Measurements from ENCODE around the gene ABCA12. TPM values are rescaled to one million over a fixed set of nuclear protein-coding genes. Genes with fewer than 3 reads are reported as not detected.
"Not testable (repeated sequence)": the region's sequence is repeated elsewhere in the genome, so short reads cannot be mapped to it uniquely, and the experiment has no call there.

The ABCA12 gene, protein sequence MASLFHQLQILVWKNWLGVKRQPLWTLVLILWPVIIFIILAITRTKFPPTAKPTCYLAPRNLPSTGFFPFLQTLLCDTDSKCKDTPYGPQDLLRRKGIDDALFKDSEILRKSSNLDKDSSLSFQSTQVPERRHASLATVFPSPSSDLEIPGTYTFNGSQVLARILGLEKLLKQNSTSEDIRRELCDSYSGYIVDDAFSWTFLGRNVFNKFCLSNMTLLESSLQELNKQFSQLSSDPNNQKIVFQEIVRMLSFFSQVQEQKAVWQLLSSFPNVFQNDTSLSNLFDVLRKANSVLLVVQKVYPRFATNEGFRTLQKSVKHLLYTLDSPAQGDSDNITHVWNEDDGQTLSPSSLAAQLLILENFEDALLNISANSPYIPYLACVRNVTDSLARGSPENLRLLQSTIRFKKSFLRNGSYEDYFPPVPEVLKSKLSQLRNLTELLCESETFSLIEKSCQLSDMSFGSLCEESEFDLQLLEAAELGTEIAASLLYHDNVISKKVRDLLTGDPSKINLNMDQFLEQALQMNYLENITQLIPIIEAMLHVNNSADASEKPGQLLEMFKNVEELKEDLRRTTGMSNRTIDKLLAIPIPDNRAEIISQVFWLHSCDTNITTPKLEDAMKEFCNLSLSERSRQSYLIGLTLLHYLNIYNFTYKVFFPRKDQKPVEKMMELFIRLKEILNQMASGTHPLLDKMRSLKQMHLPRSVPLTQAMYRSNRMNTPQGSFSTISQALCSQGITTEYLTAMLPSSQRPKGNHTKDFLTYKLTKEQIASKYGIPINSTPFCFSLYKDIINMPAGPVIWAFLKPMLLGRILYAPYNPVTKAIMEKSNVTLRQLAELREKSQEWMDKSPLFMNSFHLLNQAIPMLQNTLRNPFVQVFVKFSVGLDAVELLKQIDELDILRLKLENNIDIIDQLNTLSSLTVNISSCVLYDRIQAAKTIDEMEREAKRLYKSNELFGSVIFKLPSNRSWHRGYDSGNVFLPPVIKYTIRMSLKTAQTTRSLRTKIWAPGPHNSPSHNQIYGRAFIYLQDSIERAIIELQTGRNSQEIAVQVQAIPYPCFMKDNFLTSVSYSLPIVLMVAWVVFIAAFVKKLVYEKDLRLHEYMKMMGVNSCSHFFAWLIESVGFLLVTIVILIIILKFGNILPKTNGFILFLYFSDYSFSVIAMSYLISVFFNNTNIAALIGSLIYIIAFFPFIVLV (N-terminal part only)
- total RNA-seq: not detected

DNA sequence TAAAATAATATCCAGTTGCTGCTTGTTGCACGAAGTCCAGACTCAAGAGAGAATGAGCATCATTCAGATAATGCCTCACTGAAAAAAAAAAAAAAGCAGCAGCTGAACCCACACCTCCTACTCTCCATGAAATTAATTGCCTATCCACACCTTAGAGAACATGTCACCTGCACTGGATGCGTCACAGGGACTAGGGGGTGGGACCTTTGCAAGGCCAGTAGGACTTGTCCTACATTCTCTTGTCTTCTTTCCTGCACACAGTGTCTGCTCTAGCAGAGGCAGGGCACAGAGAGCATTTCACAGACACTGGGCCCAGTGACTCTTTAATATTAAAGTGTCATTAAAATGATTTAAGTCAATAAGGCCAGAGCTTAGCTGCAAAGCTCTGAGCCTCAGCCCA lies at the start of gene ABCA12:
Gene ABCA12 (minus strand): TSS at position 148 of the 400 bp plus-strand sequence. CDS start 418 bp downstream, outside the sequence.
- peaks cover 24% of the 10 kb centered on the region for H3K27me3 Mint-ChIP-seq
- no peak within 1 kb of the TSS for H3K27ac Mint-ChIP-seq
- no peak within 1 kb of the TSS for H3K4me3 Mint-ChIP-seq
- H3K9me3 Mint-ChIP-seq: no peaks in the 10 kb centered on the region
- peaks cover 5% of the 10 kb centered on the region for H3K4me1 Mint-ChIP-seq
- no peak for DNase-seq
- no peaks in the 10 kb centered on the region for H3K36me3 Mint-ChIP-seq

DNA sequence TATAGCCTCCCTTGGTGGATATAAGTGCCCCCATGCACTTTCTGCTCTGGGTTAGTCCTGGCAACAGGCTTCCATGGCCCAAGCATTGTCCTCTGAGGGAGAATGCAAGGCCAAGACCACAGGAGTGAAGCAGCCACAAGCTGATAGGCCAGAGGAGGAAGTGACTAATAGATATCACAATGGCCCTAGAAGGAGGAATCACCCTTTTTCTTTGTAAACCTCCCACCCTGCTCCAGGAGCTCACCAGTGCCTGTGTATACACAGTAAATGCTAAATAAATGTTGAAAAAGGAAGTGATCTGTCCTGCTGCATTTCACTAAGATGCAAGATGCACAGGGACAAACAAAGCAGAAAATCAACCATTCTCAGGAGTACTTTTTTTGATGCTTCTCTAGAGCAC lies 49.7 kb upstream of the ABCA12 start:
- H3K36me3 Mint-ChIP-seq: no peaks in the 10 kb centered on the region
- no peaks in the 10 kb centered on the region for H3K4me1 Mint-ChIP-seq
- H3K27ac Mint-ChIP-seq: no peak overlapping the region
- no peak for DNase-seq
- peaks cover 20% of the 10 kb centered on the region for H3K27me3 Mint-ChIP-seq
- no peaks in the 10 kb centered on the region for H3K9me3 Mint-ChIP-seq
- no peak overlapping the region for H3K4me3 Mint-ChIP-seq

GRCh38 chr2:215186021-215186420 lies 47.6 kb upstream of the ABCA12 start:
- Mint-ChIP-seq H3K4me3 (no peak overlapping the region), H3K9me3 (no peaks in the 10 kb centered on the region), H3K36me3 (no peaks in the 10 kb centered on the region), H3K4me1 (no peaks in the 10 kb centered on the region), H3K27ac (no peak overlapping the region), H3K27me3 (peaks cover 20% of the 10 kb centered on the region)
- DNase-seq: no peak

DNA sequence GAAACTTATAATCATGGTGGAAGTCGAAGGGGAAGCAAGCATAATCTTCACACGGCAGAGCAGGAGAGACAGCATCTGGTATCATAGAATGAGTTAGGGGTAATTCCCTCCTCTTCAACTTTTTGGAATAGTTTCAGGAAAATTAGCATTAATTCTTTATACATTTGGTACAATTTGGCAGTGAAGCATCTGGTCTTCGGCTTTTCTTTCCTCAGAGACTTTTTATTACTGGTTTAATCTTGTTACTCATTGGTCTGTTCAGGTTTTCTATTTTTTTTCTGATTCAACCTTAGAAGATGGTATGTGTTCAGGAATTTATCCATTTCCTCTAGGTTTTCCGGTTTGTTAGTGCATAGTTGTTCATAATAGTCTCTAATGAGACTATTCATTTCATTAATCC lies 39.7 kb upstream of the ABCA12 start:
- peaks cover 3% of the 10 kb centered on the region for H3K9me3 Mint-ChIP-seq
- no peaks in the 10 kb centered on the region for H3K36me3 Mint-ChIP-seq
- no peak overlapping the region for H3K4me3 Mint-ChIP-seq
- H3K27ac Mint-ChIP-seq: no peak overlapping the region
- H3K4me1 Mint-ChIP-seq: no peaks in the 10 kb centered on the region
- peaks cover 8% of the 10 kb centered on the region for H3K27me3 Mint-ChIP-seq
- DNase-seq: no peak

DNA sequence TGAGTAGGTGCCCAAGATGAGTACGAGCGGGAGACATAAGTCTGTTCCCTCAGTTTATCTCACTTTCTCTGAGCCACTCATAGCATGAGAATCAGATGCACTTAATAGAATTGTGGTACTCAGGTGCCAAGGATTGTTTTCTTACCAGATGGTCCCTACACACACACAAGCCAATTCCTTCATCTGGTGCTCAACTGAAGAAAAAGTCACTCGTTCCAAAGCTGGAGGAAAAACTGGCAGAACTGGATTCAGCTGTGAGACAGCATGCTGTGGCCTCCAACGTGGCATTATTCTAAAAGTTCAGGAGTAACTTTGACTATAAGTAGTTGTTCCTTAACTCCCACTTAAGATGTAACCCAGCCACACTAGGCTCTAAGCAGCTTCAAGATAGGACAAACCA lies 33.4 kb upstream of the ABCA12 start:
- Mint-ChIP-seq H3K36me3 (no peaks in the 10 kb centered on the region), H3K27ac (no peak overlapping the region), H3K9me3 (no peaks in the 10 kb centered on the region), H3K4me1 (peaks cover 14% of the 10 kb centered on the region), H3K4me3 (no peak overlapping the region), H3K27me3 (no peaks in the 10 kb centered on the region)
- no peak for DNase-seq

- no peaks in the 10 kb centered on the region for H3K9me3 Mint-ChIP-seq
- DNase-seq: no peak
- H3K4me1 Mint-ChIP-seq: peaks cover 14% of the 10 kb centered on the region
- no peaks in the 10 kb centered on the region for H3K36me3 Mint-ChIP-seq
- H3K4me3 Mint-ChIP-seq: no peak overlapping the region
- H3K27ac Mint-ChIP-seq: no peak overlapping the region
- no peaks in the 10 kb centered on the region for H3K27me3 Mint-ChIP-seq
These were observed 32.7 kb upstream of the ABCA12 start for GRCh38 chr2:215171151-215171550.

GRCh38 chr2:215166505-215166904 lies 28.1 kb upstream of the ABCA12 start:
- not testable (repeated sequence) for H3K9me3 Mint-ChIP-seq, H3K27ac Mint-ChIP-seq, H3K27me3 Mint-ChIP-seq, DNase-seq, H3K4me3 Mint-ChIP-seq, H3K36me3 Mint-ChIP-seq
- H3K4me1 Mint-ChIP-seq: peaks cover 11% of the 10 kb centered on the region

DNA sequence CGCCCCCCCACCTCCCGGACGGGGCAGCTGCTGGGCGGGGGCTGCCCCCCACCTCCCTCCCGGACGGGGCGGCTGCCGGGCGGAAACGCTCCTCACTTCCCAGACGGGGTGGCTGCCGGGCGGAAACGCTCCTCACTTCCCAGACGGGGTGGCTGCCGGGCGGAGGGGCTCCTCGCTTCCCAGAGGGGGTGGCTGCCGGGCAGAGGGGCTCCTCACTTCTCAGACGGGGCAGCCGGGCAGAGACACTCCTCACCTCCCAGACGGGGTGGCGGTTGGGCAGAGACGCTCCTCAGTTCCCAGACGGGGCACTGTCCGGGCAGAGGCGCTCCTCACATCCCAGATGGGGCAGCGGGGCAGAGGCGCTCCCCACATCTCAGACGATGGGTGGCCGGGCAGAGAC lies 24.9 kb upstream of the ABCA12 start:
- H3K4me3 Mint-ChIP-seq, H3K4me1 Mint-ChIP-seq, H3K27ac Mint-ChIP-seq, H3K9me3 Mint-ChIP-seq, H3K36me3 Mint-ChIP-seq, DNase-seq, H3K27me3 Mint-ChIP-seq: not testable (repeated sequence)

GRCh38 chr2:215161301-215161829 lies 22.9 kb upstream of the ABCA12 start:
- peaks cover 4% of the 10 kb centered on the region for H3K9me3 Mint-ChIP-seq
- H3K36me3 Mint-ChIP-seq: no peaks in the 10 kb centered on the region
- no peak overlapping the region for H3K4me3 Mint-ChIP-seq
- no peaks in the 10 kb centered on the region for H3K4me1 Mint-ChIP-seq
- H3K27me3 Mint-ChIP-seq: no peaks in the 10 kb centered on the region
- H3K27ac Mint-ChIP-seq: no peak overlapping the region
- DNase-seq: no peak

DNA sequence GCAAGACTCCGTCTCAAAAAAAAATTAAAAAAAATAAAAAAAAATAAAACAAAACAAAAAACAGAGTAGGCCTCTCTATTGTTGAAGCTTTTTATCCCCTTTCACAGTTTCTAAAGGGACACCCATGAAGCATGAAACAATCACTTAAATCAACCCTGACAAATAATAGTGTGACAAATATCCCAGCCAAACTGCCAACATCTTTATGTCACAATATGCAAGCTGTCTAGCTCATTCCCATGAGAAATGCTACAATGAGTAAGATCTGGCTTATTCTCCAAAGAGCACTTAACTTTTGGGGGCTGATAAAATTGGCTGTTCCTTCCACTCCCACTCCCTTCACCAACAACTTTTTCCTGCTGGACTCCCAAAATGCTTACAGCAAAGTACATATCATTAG lies 21.7 kb upstream of the ABCA12 start:
- Mint-ChIP-seq H3K9me3 (peaks cover 4% of the 10 kb centered on the region), H3K4me3 (no peak overlapping the region), H3K4me1 (no peaks in the 10 kb centered on the region), H3K27me3 (no peaks in the 10 kb centered on the region), H3K36me3 (no peaks in the 10 kb centered on the region), H3K27ac (no peak overlapping the region)
- DNase-seq: no peak

GRCh38 chr2:215156453-215156852 lies 18.0 kb upstream of the ABCA12 start:
- peaks cover 1% of the 10 kb centered on the region for H3K9me3 Mint-ChIP-seq
- H3K27ac Mint-ChIP-seq: no peak overlapping the region
- H3K4me1 Mint-ChIP-seq: no peaks in the 10 kb centered on the region
- DNase-seq: no peak
- H3K36me3 Mint-ChIP-seq: no peaks in the 10 kb centered on the region
- peaks cover 4% of the 10 kb centered on the region for H3K27me3 Mint-ChIP-seq
- H3K4me3 Mint-ChIP-seq: no peak overlapping the region

- H3K27me3 Mint-ChIP-seq: peaks cover 4% of the 10 kb centered on the region
- peaks cover 1% of the 10 kb centered on the region for H3K9me3 Mint-ChIP-seq
- H3K27ac Mint-ChIP-seq: no peak overlapping the region
- DNase-seq: no peak
- no peaks in the 10 kb centered on the region for H3K4me1 Mint-ChIP-seq
- no peak overlapping the region for H3K4me3 Mint-ChIP-seq
- no peaks in the 10 kb centered on the region for H3K36me3 Mint-ChIP-seq
These were observed 11.5 kb upstream of the ABCA12 start for GRCh38 chr2:215149894-215150293.

GRCh38 chr2:215149486-215149885 lies 11.1 kb upstream of the ABCA12 start:
- Mint-ChIP-seq H3K27ac (no peak overlapping the region), H3K4me1 (no peaks in the 10 kb centered on the region), H3K9me3 (peaks cover under 1% of the 10 kb centered on the region), H3K4me3 (no peak overlapping the region), H3K27me3 (peaks cover 1% of the 10 kb centered on the region), H3K36me3 (no peaks in the 10 kb centered on the region)
- DNase-seq: no peak

GRCh38 chr2:215149060-215149459 lies 10.6 kb upstream of the ABCA12 start:
- Mint-ChIP-seq H3K27ac (no peak overlapping the region), H3K27me3 (no peaks in the 10 kb centered on the region), H3K36me3 (no peaks in the 10 kb centered on the region), H3K4me1 (no peaks in the 10 kb centered on the region), H3K9me3 (no peaks in the 10 kb centered on the region), H3K4me3 (no peak overlapping the region)
- no peak for DNase-seq

DNA sequence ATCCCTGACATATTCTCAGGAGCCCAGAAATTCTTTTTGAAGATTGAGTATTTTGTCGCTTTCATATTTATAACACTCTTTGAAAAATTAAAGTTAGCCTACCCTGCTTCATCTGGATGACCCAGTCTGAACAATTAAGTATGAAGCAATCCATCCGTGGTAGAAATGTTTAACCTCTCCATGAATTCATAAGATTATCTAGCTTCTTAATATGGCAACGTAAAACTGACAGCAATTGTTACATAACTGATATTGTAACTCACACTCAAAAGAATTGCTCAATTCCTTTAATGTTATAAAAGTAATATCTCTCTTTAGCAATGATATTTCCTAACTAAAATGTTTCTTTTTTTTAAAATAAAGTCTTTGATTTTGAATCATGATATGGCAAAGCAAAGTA lies 7.2 kb upstream of the ABCA12 start:
- DNase-seq: no peak
- no peak overlapping the region for H3K4me3 Mint-ChIP-seq
- no peak overlapping the region for H3K27ac Mint-ChIP-seq
- no peaks in the 10 kb centered on the region for H3K36me3 Mint-ChIP-seq
- no peaks in the 10 kb centered on the region for H3K9me3 Mint-ChIP-seq
- H3K4me1 Mint-ChIP-seq: no peaks in the 10 kb centered on the region
- peaks cover 4% of the 10 kb centered on the region for H3K27me3 Mint-ChIP-seq
